CD4-positive, alpha-beta T cell treated with Interleukin-6 at 100 ng/mL for 8 hours (primary cell): ENCODE measurements around the gene MARVELD3.
"Not testable (repeated sequence)": the region's sequence is repeated elsewhere in the genome, so short reads cannot be mapped to it uniquely, and the experiment has no call there.

Experiments used
- DNase-seq: peaks from one replicate; pipeline ENCODE4 v3.0.0-alpha.2; 2020; ENCODE audit warnings: mixed read lengths, low spot score

Gene MARVELD3

GRCh38 chr16:71672803-71673581 lies 47.0 kb downstream of the MARVELD3 start:
- no peak for DNase-seq

- DNase-seq: no peak
Measured at GRCh38 chr16:71673582-71673973, 47.6 kb downstream of the MARVELD3 start.

- DNase-seq: no peak
Measured at GRCh38 chr16:71674229-71674628, 48.2 kb downstream of the MARVELD3 start.

GRCh38 chr16:71675380-71675779 lies 49.4 kb downstream of the MARVELD3 start:
- DNase-seq: no peak

GRCh38 chr16:71676236-71676635 lies 50.3 kb downstream of the MARVELD3 start:
- no peak for DNase-seq

GRCh38 chr16:71681360-71681759 lies 55.4 kb downstream of the MARVELD3 start:
- no peak for DNase-seq

- DNase-seq: not testable (repeated sequence)
Measured at GRCh38 chr16:71684280-71684679, 58.3 kb downstream of the MARVELD3 start.
